ENCODE data around the gene ITGB2. TPM values are rescaled to one million over a fixed set of nuclear protein-coding genes. Genes with fewer than 3 reads are reported as not detected.
A peak's percentile ranks its signal among the peaks of the same experiment; 100 is the strongest.

Gene ITGB2
- total RNA-seq, 1 donor from 2014 or later: 36.7 TPM

GRCh38 chr21:44870748-44871495 is 49.8 kb downstream of the ITGB2 start:
- ATAC-seq: no peak

GRCh38 chr21:44869781-44870747 is 50.6 kb downstream of the ITGB2 start:
- intact Hi-C loops (cut with DNase I): no loop called here
- no peak for DNase-seq (ENCODE audit: missing footprints)
- no peak for ATAC-seq

More at GRCh38 chr21:44870748-44871495, 49.8 kb downstream of the ITGB2 start:
- intact Hi-C loops (cut with DNase I): no loop called here
- peak; percentile 84 for DNase-seq (ENCODE audit: missing footprints)

GRCh38 chr21:44868707-44869106 is 52.0 kb downstream of the ITGB2 start:
- no peak for DNase-seq (ENCODE audit: missing footprints)
- intact Hi-C loops (cut with DNase I): no loop called here
- no peak for ATAC-seq

GRCh38 chr21:44867999-44868700 is 52.5 kb downstream of the ITGB2 start:
- ATAC-seq: no peak
- no peak for DNase-seq (ENCODE audit: missing footprints)
- intact Hi-C loops (cut with DNase I): no loop called here

GRCh38 chr21:44867464-44867863 is 53.2 kb downstream of the ITGB2 start:
- ATAC-seq (no peak), DNase-seq (ENCODE audit: missing footprints) (no peak)
- intact Hi-C loops (cut with DNase I): no loop called here

- intact Hi-C loops (cut with DNase I): no loop called here
Measured at GRCh38 chr21:44866780-44867179, 53.9 kb downstream of the ITGB2 start.

GRCh38 chr21:44865561-44866280 is 55.0 kb downstream of the ITGB2 start:
- no peak for DNase-seq (ENCODE audit: missing footprints)
- ATAC-seq: no peak
- intact Hi-C loops (cut with DNase I): no loop called here

More at GRCh38 chr21:44866780-44867179, 53.9 kb downstream of the ITGB2 start:
- ATAC-seq (no peak), DNase-seq (ENCODE audit: missing footprints) (no peak)

- DNase-seq (ENCODE audit: missing footprints): no peak
- ATAC-seq: no peak
- intact Hi-C loops (cut with DNase I): no loop called here
Measured at GRCh38 chr21:44862869-44863685, 57.6 kb downstream of the ITGB2 start.

GRCh38 chr21:44858791-44859190 is 61.9 kb downstream of the ITGB2 start:
- intact Hi-C loops (cut with DNase I): no loop called here
- ATAC-seq (no peak), DNase-seq (ENCODE audit: missing footprints) (no peak)

GRCh38 chr21:44858291-44858690 is 62.4 kb downstream of the ITGB2 start:
- no peak for DNase-seq (ENCODE audit: missing footprints)
- ATAC-seq: peak; percentile 35
- intact Hi-C loops (cut with DNase I): no loop called here

- DNase-seq (ENCODE audit: missing footprints): no peak
- intact Hi-C loops (cut with DNase I): no loop called here
- ATAC-seq: no peak
Measured at GRCh38 chr21:44857127-44857892, 63.4 kb downstream of the ITGB2 start.

GRCh38 chr21:44856131-44856530 is 64.6 kb downstream of the ITGB2 start:
- DNase-seq (ENCODE audit: missing footprints): no peak
- intact Hi-C loops (cut with DNase I): no loop called here

GRCh38 chr21:44855572-44855971 is 65.1 kb downstream of the ITGB2 start:
- ATAC-seq (peak; percentile 41), DNase-seq (ENCODE audit: missing footprints) (no peak)
- intact Hi-C loops (cut with DNase I): no loop called here

More at GRCh38 chr21:44856131-44856530, 64.6 kb downstream of the ITGB2 start:
- no peak for ATAC-seq

GRCh38 chr21:44854664-44855446 is 65.8 kb downstream of the ITGB2 start:
- no peak for ATAC-seq
- intact Hi-C loops (cut with DNase I): no loop called here
- DNase-seq (ENCODE audit: missing footprints): no peak

- intact Hi-C loops (cut with DNase I): no loop called here
- no peak for DNase-seq (ENCODE audit: missing footprints)
- no peak for ATAC-seq
Measured at GRCh38 chr21:44854391-44854663, 66.4 kb downstream of the ITGB2 start.

- intact Hi-C loops (cut with DNase I): no loop called here
- ATAC-seq (peak; percentile 49), DNase-seq (ENCODE audit: missing footprints) (no peak)
Measured at GRCh38 chr21:44853601-44854390, 66.9 kb downstream of the ITGB2 start.

Data from Right ventricle myocardium inferior (tissue), 1 donor.